Fibroblast of lung (primary cell): ENCODE results near the gene GSDMA.

Experiments
- EZH2 ChIP-seq: IDR thresholded peaks from 2 replicates; pipeline ENCODE4 v1.5.1; 2012; ENCODE audit warnings: low read length, control low read depth, mild to moderate bottlenecking; ENCODE audit errors: missing control alignments
- TF ChIP-seq, protein P1 (sequence below), 2 donors: IDR thresholded peaks in 1 of 2; conservative IDR thresholded peaks in 1 of 2; 1 replicate in 1 of 2; 2 replicates in 1 of 2; pipeline ENCODE4 v1.5.1; 2011 to 2012; ENCODE audit warnings: low read length in 2 of 2, control low read depth in 1 of 2, inconsistent platforms in 1 of 2, low read depth in 1 of 2, mild to moderate bottlenecking in 1 of 2

DNA sequence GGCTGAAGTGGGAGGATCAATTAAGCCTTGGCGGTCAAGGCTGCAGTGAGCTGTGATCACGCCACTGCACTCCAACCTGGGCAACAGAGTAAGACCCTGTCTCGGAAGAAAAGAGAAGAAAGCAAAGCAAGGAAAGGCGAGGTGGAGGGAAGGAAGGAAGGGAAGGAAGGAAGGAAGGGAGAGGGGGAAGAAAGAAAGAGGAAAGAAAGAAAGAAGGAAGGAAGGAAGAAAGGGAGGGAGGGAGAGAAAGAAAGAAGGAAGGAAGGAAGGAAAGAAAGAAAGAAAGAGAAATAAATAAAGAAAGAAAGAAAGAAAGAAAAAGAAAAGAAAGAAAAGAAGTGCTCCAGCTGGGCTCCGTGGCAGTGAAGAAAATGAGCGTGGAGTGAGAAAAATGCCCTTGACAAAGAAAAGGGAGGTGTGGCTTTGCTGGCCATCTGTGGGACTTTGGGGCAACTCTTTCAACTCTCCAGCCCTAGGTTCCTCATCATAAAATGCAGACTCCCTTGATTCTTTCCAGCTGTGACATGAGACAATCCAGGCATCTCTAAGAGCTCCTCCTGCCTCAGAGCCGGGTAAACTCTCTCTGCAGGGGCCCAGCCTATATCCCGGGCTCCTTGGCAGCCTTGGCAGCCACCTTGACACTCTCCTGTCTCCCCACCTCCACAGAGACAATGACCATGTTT lies 2.4 kb downstream of the GSDMA start:
- TF ChIP-seq, protein P1, sequence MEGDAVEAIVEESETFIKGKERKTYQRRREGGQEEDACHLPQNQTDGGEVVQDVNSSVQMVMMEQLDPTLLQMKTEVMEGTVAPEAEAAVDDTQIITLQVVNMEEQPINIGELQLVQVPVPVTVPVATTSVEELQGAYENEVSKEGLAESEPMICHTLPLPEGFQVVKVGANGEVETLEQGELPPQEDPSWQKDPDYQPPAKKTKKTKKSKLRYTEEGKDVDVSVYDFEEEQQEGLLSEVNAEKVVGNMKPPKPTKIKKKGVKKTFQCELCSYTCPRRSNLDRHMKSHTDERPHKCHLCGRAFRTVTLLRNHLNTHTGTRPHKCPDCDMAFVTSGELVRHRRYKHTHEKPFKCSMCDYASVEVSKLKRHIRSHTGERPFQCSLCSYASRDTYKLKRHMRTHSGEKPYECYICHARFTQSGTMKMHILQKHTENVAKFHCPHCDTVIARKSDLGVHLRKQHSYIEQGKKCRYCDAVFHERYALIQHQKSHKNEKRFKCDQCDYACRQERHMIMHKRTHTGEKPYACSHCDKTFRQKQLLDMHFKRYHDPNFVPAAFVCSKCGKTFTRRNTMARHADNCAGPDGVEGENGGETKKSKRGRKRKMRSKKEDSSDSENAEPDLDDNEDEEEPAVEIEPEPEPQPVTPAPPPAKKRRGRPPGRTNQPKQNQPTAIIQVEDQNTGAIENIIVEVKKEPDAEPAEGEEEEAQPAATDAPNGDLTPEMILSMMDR (conservative IDR thresholded peaks at IDR 0.05 in 1 of 2, IDR thresholded peaks at IDR 0.05 in 1 of 2; ENCODE audit: low read depth in 1 of 2, low read length in 2 of 2) = no peak
- TF ChIP-seq EZH2 = no peak
